Stimulated activated CD4-positive, alpha-beta T cell treated with anti-CD3 and anti-CD28 coated beads, Interleukin-1b, Interleukin-23, amount 100 ng/mL, for 1 hour (primary cell): ENCODE measurements around the gene MYO10.

Experiments used
- DNase-seq, 2 donors: peaks; one replicate each; pipeline ENCODE4 v3.0.0-alpha.2; 2020; ENCODE audit warnings: low read depth in 2 of 2

The MYO10 gene

DNA sequence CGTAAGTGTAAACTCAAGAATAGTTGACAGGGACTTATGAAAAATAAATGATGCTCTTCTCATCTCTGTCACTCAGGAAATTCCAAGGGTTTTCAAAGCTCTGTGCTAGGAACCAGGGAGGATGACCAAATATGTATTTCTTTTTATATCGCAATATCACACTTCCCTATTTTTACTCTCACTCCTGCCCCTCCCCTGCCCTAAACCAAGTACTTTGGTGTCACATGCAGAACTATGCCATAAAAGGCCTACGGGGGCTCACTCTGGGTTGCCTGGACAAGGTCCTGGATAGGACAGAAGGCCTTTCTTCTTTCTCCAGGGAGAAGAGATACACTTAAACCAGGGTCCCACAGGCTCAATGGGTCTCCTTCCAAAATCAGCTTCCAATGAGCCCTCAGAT is 311.0 kb downstream of the MYO10 start:
- DNase-seq = no peak

- DNase-seq = no peak
Measured at GRCh38 chr5:16619136-16619535, 317.0 kb downstream of the MYO10 start.

DNA sequence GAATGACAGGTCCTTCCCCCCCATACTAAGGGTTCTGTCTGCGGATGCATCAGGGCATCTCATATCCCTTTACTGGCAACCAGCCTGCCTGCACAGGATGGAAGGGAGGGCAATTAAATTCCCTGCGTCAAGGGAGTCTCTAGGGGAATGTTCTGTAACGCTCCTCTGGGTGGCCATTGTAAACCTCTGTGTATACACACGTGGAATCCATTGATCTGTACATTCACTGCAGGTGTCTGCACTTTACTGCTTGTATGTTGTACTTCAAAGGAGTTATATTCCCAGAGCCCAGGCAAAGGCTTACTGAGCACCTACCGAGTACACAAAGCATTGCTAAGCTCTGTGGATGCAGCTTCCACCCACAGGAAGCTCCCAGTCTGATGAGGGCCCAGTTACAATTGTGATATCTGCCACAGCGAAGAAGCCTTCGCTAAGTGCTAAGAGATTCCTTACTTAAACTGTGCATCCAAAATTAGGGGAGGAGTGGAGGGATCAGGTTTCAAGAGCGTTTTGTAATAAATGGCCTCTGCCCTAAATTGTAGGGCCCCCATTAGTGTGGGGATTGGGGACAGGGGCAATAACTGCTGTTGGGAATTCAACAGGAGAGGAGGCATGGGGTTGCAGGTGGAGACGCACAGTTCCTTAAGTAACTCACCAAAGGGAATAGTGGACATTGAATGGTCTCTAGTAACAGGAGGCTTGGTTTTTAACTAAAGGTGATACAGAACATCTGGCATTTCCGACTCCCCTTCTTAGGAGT is 317.8 kb downstream of the MYO10 start:
- DNase-seq = no peak

DNA sequence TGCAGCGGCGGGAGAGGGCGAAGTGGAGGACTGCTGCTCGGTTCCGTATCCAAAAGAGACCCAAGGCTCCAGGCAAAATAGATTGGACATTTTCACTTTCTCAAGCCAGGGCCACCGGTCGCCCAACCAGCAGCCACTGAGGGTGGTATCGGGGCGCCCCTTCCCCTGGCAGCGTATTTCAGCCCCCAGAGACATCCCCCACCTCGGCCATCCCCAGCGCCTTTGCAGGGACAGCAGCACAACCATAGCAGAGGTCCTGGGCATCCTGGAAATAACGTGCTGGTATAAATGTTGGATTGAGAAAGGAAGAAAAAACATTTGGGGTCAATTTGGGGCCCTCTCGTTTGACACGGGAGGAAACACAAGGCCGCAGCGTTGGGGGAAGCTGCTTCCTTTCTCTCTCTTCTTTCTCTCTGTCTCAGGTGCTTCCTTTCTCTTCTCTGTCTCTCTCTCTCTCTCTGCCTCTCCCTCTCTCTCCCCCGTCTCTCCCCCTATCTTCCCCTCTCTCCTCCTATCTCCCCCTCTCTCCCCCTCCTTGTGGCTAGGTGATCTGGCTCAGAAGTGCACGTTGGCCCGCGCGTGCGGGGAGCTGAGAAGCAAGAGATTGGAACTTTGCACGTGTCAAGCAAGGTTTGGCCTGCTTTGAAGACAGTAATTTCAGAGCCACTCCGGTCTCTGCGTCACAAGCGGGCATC is 318.7 kb downstream of the MYO10 start:
- no peak for DNase-seq

- DNase-seq = peak; percentile 58 to 64
Measured at GRCh38 chr5:16616536-16617273, 319.4 kb downstream of the MYO10 start, which contains the start of gene RETREG1. RETREG1 (minus strand) TSS chr5:16616997; CDS start chr5:16616971, 26 bp downstream.

- DNase-seq = no peak
Measured at GRCh38 chr5:16615741-16616535, 320.1 kb downstream of the MYO10 start.

GRCh38 chr5:16612007-16612406 is 324.1 kb downstream of the MYO10 start:
- DNase-seq = no peak
